Measurements from ENCODE around the gene WASF2. TPM values are rescaled to one million over a fixed set of nuclear protein-coding genes. Genes with fewer than 3 reads are reported as not detected.
"Not testable (repeated sequence)": the region's sequence is repeated elsewhere in the genome, so short reads cannot be mapped to it uniquely, and the experiment has no call there.

The WASF2 gene
- total RNA-seq, 1 experiment from 2014 or later: 65.9 TPM

DNA sequence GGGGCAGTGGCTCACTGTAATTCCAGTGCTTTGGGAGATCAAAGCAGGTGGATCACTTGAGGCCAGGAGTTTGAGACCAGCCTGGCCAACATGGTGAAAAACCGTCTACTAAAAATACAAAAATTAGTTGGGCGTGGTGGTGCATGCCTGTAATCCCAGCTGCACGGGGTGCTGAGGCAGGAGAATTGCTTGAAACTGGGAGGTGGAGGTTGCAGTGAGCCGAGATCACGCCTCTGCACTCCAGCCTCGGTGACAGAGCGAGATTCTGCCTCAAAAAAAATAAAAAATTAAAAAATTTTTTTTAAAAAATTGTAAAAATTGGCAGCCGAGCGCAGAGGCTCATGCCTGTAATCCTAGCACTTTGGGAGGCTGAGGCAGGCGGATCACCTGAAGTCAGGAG, 31.4 kb downstream of the WASF2 start:
- not testable (repeated sequence) for H2BK12ac ChIP-seq (ENCODE audit: insufficient read length, low read depth, low read length); H2AFZ ChIP-seq (ENCODE audit: low read length); H3K4me1 Mint-ChIP-seq; H2BK120ac ChIP-seq (ENCODE audit: low read depth, low read length, poor library complexity, severe bottlenecking); DNase-seq; H3K36me3 Mint-ChIP-seq (ENCODE audit: insufficient read depth in 1 of 3, low read depth in 3 of 3); H3K4me1 ChIP-seq (ENCODE audit: insufficient read depth, low read length); H2BK20ac ChIP-seq (ENCODE audit: low read depth, low read length, poor library complexity, severe bottlenecking); H3K23ac ChIP-seq (ENCODE audit: insufficient read length, low read depth, low read length); H2BK5ac ChIP-seq (ENCODE audit: insufficient read length, low read length); H3K56ac ChIP-seq (ENCODE audit: insufficient read length, low read depth, low read length); H4K5ac ChIP-seq (ENCODE audit: insufficient read length, low read depth, low read length); H2AK5ac ChIP-seq (ENCODE audit: insufficient read length, low read length); H3K9me3 Mint-ChIP-seq; H3K4me3 Mint-ChIP-seq; H3T11ph ChIP-seq (ENCODE audit: low read length); H3K27me3 Mint-ChIP-seq (ENCODE audit: low read depth); H3K14ac ChIP-seq (ENCODE audit: insufficient read depth, low read length); H3K18ac ChIP-seq (ENCODE audit: insufficient read length, low read depth, low read length); H4K20me1 ChIP-seq (ENCODE audit: control insufficient read depth, insufficient read depth, insufficient read length); H3K79me1 ChIP-seq (ENCODE audit: insufficient read depth, low read depth, low read length, poor library complexity, severe bottlenecking); H4K8ac ChIP-seq (replicated peaks; ENCODE audit: insufficient read length, low read depth, low read length); H3K27ac ChIP-seq (ENCODE audit: insufficient read length, low read depth, low read length); H3K9me3 ChIP-seq (ENCODE audit: control insufficient read depth, low read depth, low read length); H3K4me2 ChIP-seq (ENCODE audit: insufficient read depth, insufficient read length, low read length); H3K4ac ChIP-seq (ENCODE audit: low read depth, low read length); H3K9ac ChIP-seq (ENCODE audit: extremely low read depth, insufficient read length, low read length); H3K79me2 ChIP-seq (ENCODE audit: insufficient read depth, low read length); H3K27me3 ChIP-seq (ENCODE audit: insufficient read depth, low read length); H4K91ac ChIP-seq (ENCODE audit: insufficient read length, low read depth, low read length); H2BK15ac ChIP-seq (ENCODE audit: low read depth, low read length); H3K23me2 ChIP-seq (ENCODE audit: insufficient read length, low read depth, low read length, poor library complexity, severe bottlenecking)
- WGBS (ENCODE audit: extremely low coverage, insufficient read length, low lambda C conversion rate): no CpG with 5 or more reads among the region's 10 CpGs
- H3K27ac Mint-ChIP-seq: 0 out of 7 replicates have a peak overlapping the region, but pooled peaks of 1 of the 3 experiments have one; percentile 52
